Measurements from ENCODE around the gene ZNF454.

The ZNF454 gene

GRCh38 chr5:178988436-178989220, 47.6 kb downstream of the ZNF454 start:
- Mint-ChIP-seq H3K36me3 (no peaks in the 10 kb centered on the region), H3K27ac (no peak overlapping the region), H3K4me1 (no peaks in the 10 kb centered on the region), H3K4me3 (no peak overlapping the region), H3K27me3 (peaks cover 23% of the 10 kb centered on the region), H3K9me3 (peaks cover 27% of the 10 kb centered on the region)
- ATAC-seq = no peak

GRCh38 chr5:178989311-178989710, 48.3 kb downstream of the ZNF454 start:
- no peak overlapping the region for H3K4me3 Mint-ChIP-seq

GRCh38 chr5:178990491-178990890, 49.5 kb downstream of the ZNF454 start:
- ATAC-seq = no peak
- no peak overlapping the region for H3K4me3 Mint-ChIP-seq

More at GRCh38 chr5:178989311-178989710, 48.3 kb downstream of the ZNF454 start:
- Mint-ChIP-seq H3K4me1 (no peaks in the 10 kb centered on the region), H3K27ac (no peak overlapping the region), H3K9me3 (peaks cover 27% of the 10 kb centered on the region), H3K36me3 (no peaks in the 10 kb centered on the region), H3K27me3 (peaks cover 28% of the 10 kb centered on the region)
- ATAC-seq = no peak

GRCh38 chr5:178991190-178992145, 50.5 kb downstream of the ZNF454 start:
- no peak overlapping the region for H3K27ac Mint-ChIP-seq
- H3K4me3 Mint-ChIP-seq = no peak overlapping the region

More at GRCh38 chr5:178990491-178990890, 49.5 kb downstream of the ZNF454 start:
- Mint-ChIP-seq H3K27me3 (peaks cover 34% of the 10 kb centered on the region), H3K27ac (no peak overlapping the region), H3K36me3 (no peaks in the 10 kb centered on the region), H3K4me1 (no peaks in the 10 kb centered on the region), H3K9me3 (peaks cover 27% of the 10 kb centered on the region)

GRCh38 chr5:178992291-178992895, 51.4 kb downstream of the ZNF454 start:
- Mint-ChIP-seq H3K27me3 (peaks cover 53% of the 10 kb centered on the region), H3K36me3 (no peaks in the 10 kb centered on the region), H3K4me1 (no peaks in the 10 kb centered on the region), H3K4me3 (no peak overlapping the region), H3K27ac (no peak overlapping the region), H3K9me3 (peaks cover 20% of the 10 kb centered on the region)
- no peak for ATAC-seq

More at GRCh38 chr5:178991190-178992145, 50.5 kb downstream of the ZNF454 start:
- Mint-ChIP-seq H3K9me3 (peaks cover 21% of the 10 kb centered on the region), H3K36me3 (no peaks in the 10 kb centered on the region), H3K4me1 (no peaks in the 10 kb centered on the region), H3K27me3 (peaks cover 43% of the 10 kb centered on the region)
- no peak for ATAC-seq

- H3K27ac Mint-ChIP-seq = no peak overlapping the region
- peaks cover 15% of the 10 kb centered on the region for H3K9me3 Mint-ChIP-seq
- H3K27me3 Mint-ChIP-seq = peaks cover 53% of the 10 kb centered on the region
- no peaks in the 10 kb centered on the region for H3K36me3 Mint-ChIP-seq
- H3K4me1 Mint-ChIP-seq = no peaks in the 10 kb centered on the region
- H3K4me3 Mint-ChIP-seq = no peak overlapping the region
- ATAC-seq = no peak
Measured at GRCh38 chr5:178993236-178993765, 52.3 kb downstream of the ZNF454 start.

GRCh38 chr5:178993955-178994579, 53.1 kb downstream of the ZNF454 start:
- no peaks in the 10 kb centered on the region for H3K4me1 Mint-ChIP-seq

GRCh38 chr5:178994580-178995340, 53.8 kb downstream of the ZNF454 start, which contains the start of gene GRM6:
Gene GRM6, minus strand, starts transcription at chr5:178995320. Its CDS starts 376 bp downstream, at chr5:178994944.
- no peaks in the 10 kb centered on the region for H3K36me3 Mint-ChIP-seq
- H3K4me3 Mint-ChIP-seq = no peak within 1 kb of the TSS
- H3K27ac Mint-ChIP-seq = no peak within 1 kb of the TSS
- H3K9me3 Mint-ChIP-seq = peaks cover 9% of the 10 kb centered on the region
- no peak for ATAC-seq
- H3K4me1 Mint-ChIP-seq = no peaks in the 10 kb centered on the region
- peaks cover 61% of the 10 kb centered on the region for H3K27me3 Mint-ChIP-seq

More at GRCh38 chr5:178993955-178994579, 53.1 kb downstream of the ZNF454 start:
- Mint-ChIP-seq H3K36me3 (no peaks in the 10 kb centered on the region), H3K9me3 (peaks cover 15% of the 10 kb centered on the region), H3K27ac (no peak overlapping the region), H3K4me3 (no peak overlapping the region), H3K27me3 (peaks cover 58% of the 10 kb centered on the region)
- no peak for ATAC-seq

GRCh38 chr5:178995341-178995690, 54.3 kb downstream of the ZNF454 start:
- Mint-ChIP-seq H3K27me3 (peaks cover 61% of the 10 kb centered on the region), H3K27ac (no peak overlapping the region), H3K4me3 (no peak overlapping the region), H3K36me3 (no peaks in the 10 kb centered on the region), H3K4me1 (no peaks in the 10 kb centered on the region), H3K9me3 (peaks cover 6% of the 10 kb centered on the region)
- ATAC-seq = no peak

GRCh38 chr5:178996156-178996555, 55.2 kb downstream of the ZNF454 start:
- Mint-ChIP-seq H3K9me3 (peaks cover 5% of the 10 kb centered on the region), H3K27ac (no peak overlapping the region), H3K4me1 (no peaks in the 10 kb centered on the region), H3K4me3 (no peak overlapping the region), H3K36me3 (no peaks in the 10 kb centered on the region), H3K27me3 (peaks cover 61% of the 10 kb centered on the region)
- no peak for ATAC-seq

GRCh38 chr5:178997191-178997590, 56.2 kb downstream of the ZNF454 start:
- Mint-ChIP-seq H3K27ac (no peak overlapping the region), H3K9me3 (peaks cover 5% of the 10 kb centered on the region), H3K4me3 (no peak overlapping the region), H3K27me3 (peaks cover 59% of the 10 kb centered on the region), H3K36me3 (peaks cover 5% of the 10 kb centered on the region), H3K4me1 (no peaks in the 10 kb centered on the region)
- ATAC-seq = no peak

- peaks cover 53% of the 10 kb centered on the region for H3K27me3 Mint-ChIP-seq
- H3K27ac Mint-ChIP-seq = no peak overlapping the region
- H3K9me3 Mint-ChIP-seq = peaks cover 6% of the 10 kb centered on the region
- peaks cover 8% of the 10 kb centered on the region for H3K36me3 Mint-ChIP-seq
- no peak overlapping the region for H3K4me3 Mint-ChIP-seq
- no peaks in the 10 kb centered on the region for H3K4me1 Mint-ChIP-seq
- no peak for ATAC-seq
Measured at GRCh38 chr5:178998441-178998840, 57.4 kb downstream of the ZNF454 start.

GRCh38 chr5:179006564-179006963, 65.6 kb downstream of the ZNF454 start:
- Mint-ChIP-seq H3K9me3 (peaks cover 34% of the 10 kb centered on the region), H3K27me3 (peaks cover 13% of the 10 kb centered on the region), H3K4me3 (no peak overlapping the region), H3K36me3 (peaks cover 8% of the 10 kb centered on the region), H3K27ac (no peak overlapping the region), H3K4me1 (no peaks in the 10 kb centered on the region)
- ATAC-seq = no peak

- ATAC-seq = no peak
- Mint-ChIP-seq H3K27me3 (no peaks in the 10 kb centered on the region), H3K4me3 (no peak overlapping the region), H3K36me3 (no peaks in the 10 kb centered on the region), H3K27ac (no peak overlapping the region), H3K4me1 (no peaks in the 10 kb centered on the region), H3K9me3 (peaks cover 34% of the 10 kb centered on the region)
Measured at GRCh38 chr5:179008667-179009066, 67.7 kb downstream of the ZNF454 start.
